NCI-H2107 treated with DMSO at 0.1 percent for 48 hours (cell line): Measurements from ENCODE around the gene ARL15.

Experiments used
- DNase-seq: peaks from one replicate; lab custom pipeline; 2025; ENCODE audit not compliant: unreplicated experiment; lab: John Stamatoyannopoulos, UW

Gene ARL15

GRCh38 chr5:53948598-53948997, 361.8 kb downstream of the ARL15 start:
- no peak for DNase-seq

DNA sequence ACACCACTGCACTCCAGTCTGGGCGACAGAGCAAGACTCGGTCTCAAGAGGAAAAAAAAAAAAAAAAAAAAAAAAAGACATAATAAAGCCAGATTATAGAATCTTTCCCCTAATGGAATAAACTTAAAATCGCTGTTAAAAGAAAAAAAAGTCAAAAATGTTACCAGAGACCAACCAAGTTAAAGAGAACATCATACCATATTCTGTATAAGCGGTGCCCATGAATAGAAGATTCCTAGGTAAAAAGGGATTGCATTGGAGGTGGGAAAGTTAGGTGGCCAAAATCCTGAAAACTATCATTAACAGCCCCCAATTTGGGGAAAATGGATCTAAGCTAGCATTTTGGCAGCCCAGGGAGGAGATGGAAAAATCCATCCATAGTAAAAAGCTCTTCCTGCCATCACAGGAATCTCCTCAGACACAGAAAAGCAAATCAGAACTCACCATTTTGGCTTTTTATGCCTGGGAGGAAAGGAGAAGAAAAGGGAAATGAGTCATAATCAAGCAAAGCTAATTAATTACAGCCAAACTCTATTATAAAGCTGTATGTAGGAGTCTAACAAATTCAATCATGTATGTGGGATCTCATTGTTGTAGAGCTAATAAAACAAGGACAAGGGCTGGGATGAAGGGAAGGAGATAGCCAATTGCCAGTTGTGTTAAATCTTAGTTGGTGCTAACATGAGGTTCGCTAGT, 363.8 kb downstream of the ARL15 start:
- DNase-seq = no peak

GRCh38 chr5:53944981-53945380, 365.4 kb downstream of the ARL15 start:
- no peak for DNase-seq

GRCh38 chr5:53943938-53944337, 366.4 kb downstream of the ARL15 start:
- DNase-seq = no peak

- DNase-seq = no peak
These were observed 367.6 kb downstream of the ARL15 start for GRCh38 chr5:53942724-53943123.

GRCh38 chr5:53940921-53941320, 369.5 kb downstream of the ARL15 start:
- no peak for DNase-seq

DNA sequence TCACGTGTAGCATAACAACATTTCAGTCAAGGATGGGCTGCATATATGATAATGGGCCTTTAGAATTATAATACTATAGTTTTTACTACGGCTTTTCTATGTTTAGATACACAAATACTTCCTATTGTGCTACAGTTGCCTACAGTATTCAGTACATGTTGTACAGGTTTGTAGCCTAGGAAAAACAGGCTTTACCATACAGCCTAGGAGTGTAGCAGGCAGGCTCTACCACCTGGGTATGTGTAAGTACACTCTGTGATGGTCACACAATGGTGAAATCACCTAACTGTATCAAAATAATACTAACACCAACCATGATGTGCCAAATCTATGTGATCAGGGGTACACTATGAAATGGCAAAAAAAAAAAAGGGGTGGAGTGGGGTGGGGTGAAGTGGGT, 372.9 kb downstream of the ARL15 start:
- DNase-seq = no peak

- DNase-seq = no peak
These were observed 373.7 kb downstream of the ARL15 start for GRCh38 chr5:53936481-53937352.

DNA sequence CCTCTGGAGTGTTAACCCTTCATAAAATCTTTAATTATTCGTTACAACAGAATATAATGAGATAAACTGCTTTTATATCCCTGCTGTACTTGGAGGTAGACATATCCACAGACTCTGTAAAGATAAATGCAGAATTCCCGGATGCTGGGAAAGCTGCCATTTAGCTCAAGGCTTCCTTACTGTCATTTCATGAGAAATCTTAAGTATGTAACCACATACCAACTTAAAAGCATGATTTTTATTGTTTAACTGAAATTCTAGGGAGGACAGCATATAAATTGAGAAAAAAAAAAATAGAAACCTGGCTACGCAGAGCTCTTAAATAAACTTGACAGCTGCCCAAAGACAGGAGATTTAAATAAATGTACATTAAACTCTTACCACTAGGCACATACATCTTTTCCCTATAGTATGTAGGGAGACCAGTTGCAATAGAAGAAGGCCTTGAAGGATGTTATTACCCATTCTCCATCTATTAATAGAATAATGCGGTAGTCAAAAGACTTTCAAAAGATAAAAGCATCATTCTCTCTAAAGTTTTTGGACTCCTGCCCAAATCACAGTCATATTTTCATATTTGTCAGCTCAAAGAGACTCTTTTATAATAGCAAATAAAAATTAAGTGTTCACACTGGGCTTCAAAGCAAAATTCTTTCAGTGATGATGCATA, 376.1 kb downstream of the ARL15 start:
- no peak for DNase-seq

- no peak for DNase-seq
These were observed 378.0 kb downstream of the ARL15 start for GRCh38 chr5:53932351-53932750.

GRCh38 chr5:53930457-53930856, 379.9 kb downstream of the ARL15 start:
- DNase-seq = no peak

- DNase-seq = no peak
These were observed 380.8 kb downstream of the ARL15 start for GRCh38 chr5:53929570-53929969.

GRCh38 chr5:53929152-53929551, 381.2 kb downstream of the ARL15 start:
- DNase-seq = no peak

DNA sequence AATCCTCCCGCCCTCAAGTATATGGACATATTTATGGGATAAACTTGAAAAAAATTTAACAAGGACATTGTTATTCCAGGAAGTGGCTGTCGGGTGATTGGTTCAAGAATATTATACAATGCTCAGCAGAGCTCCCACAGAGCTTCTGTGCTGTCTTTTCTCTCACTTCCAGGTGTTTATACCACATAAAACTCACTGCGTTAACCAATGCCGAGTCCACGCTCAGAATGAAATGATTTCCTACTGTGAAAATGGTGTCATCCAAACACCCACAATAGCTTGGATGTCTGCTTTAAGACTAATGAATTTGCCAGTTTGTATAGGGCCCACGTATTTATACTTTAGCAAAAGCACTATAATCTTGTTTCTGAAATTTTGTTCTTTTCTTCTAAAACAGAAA, 381.7 kb downstream of the ARL15 start:
- DNase-seq = peak; percentile 27

- DNase-seq = peak; percentile 23
These were observed 382.6 kb downstream of the ARL15 start for GRCh38 chr5:53927668-53928247.

GRCh38 chr5:53926026-53926425, 384.3 kb downstream of the ARL15 start:
- no peak for DNase-seq

- no peak for DNase-seq
These were observed 386.0 kb downstream of the ARL15 start for GRCh38 chr5:53924392-53924791.

DNA sequence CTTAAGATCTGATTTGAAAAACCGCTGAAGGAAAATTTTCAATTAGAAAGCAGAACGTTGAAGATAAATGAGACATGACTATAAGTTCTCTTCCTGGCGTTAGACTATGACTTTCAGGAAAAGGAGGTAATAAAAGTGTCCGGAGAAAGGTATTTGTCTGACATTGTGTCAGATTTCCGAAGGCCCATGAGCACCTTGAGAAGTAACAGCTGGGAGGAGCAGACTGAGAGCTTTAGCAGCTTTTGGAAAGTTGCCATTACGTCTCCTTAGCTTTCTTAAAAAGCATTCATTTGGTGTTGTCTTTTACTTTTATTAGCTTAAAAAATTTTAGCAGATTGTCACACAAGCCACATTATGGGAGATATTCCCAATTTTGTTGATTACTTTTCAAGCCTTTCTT, 386.4 kb downstream of the ARL15 start:
- DNase-seq = no peak

DNA sequence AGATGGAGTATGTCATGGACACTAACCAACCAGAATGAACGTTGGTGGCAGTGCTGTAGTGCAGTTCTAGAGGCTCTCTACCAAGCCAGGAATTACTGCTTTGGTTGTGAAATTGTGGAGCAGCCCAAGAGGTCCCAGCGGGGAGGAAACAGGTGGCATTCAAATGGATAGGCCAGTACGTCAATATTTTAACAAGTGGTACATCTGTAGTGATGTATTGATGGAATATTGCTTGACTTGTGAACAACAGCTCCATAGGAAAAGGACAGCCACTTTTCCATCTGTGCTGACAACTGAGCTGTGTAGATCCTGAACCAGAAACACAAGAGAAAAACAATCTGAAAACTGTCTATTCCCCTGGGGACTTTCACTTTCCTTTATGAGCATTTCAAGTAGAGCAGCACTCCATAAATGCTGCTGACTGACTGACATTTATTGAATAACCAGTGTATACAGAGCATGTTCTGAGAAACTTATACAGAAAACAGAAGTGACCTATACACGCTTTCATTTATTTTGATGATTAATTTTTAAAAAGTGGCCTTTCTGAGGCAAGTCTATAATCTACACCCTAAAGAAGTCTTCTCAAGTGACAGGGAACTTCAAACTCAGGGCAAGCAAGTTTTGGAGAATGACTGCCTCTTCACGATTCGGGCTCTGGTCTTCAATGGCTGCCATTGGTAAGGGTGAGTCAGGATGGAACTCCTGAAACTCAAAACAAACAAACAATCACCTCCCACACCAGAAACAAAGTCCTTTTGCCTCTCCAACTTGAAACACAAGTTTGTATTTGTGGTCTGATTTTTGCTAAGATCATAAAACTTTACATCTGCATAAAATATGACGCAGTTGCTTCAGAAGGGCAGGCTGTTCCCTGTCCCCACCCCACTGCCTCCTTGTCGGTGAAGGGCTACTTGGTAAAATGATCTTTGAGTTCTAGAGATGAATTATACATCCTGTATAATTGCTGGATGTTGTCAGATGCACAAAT, 387.6 kb downstream of the ARL15 start:
- peak; percentile 96 for DNase-seq

DNA sequence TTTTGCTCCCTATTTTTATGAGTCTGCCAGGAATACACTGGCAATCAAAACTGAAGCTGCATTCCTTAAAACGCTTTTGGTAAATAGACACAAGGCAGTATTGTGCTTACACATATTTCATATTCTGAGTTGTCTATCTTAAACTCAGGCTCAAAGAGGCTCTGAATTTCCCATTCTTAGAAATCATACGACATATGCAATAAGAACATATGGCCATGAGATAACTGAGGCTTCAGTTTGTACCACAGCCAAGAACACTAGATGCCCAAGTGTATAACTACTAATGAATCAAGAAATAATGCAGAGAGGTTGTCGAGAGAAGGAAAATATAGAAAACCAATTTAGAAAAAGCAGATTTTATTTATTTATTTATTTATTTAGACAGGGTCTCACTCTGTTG, 392.5 kb downstream of the ARL15 start:
- DNase-seq = no peak
